Ecto neural progenitor cell (in vitro differentiated cells): ENCODE data around the gene KLHL40.
"Not testable (repeated sequence)": the region's sequence is repeated elsewhere in the genome, so short reads cannot be mapped to it uniquely, and the experiment has no call there.

Experiments used
- DNase-seq: peaks from one replicate; pipeline ENCODE4 v3.0.0-alpha.2; 2018; ENCODE audit warnings: low spot score

KLHL40 gene

DNA sequence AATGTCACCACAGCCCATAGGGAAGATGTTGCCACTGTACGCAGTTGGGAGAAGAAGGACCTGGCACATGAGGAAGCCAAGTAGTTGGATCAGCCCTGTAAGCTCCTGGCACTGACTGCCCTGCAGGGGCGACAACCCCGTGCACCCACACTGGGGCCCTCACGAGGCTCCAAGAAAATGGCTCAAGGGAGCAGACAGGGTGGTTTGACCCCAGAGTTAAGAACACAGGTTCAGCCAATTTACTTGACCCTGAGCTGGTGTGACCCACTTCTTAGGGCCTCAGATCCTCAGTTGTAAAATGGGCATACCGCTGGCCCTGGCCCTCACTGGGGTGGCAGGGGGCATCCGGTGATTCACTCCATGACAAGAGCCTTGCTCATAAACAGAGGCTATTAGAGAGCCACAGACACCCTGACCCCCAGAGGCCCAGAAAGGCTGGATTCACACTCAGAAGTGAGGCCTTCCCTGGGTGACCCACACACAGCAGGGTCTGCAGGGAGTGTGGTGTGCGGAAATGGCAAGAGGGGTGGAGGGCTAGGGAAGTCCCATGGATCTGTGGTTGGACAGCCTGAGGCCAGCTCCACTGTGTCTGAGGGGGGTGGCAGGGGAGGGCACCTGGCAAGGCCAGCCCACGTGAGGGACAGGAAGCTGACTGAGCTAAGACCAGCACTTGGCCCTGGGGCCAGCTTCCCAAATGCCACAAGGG lies 19.0 kb downstream of the KLHL40 start:
- peak; percentile 26 for DNase-seq

DNA sequence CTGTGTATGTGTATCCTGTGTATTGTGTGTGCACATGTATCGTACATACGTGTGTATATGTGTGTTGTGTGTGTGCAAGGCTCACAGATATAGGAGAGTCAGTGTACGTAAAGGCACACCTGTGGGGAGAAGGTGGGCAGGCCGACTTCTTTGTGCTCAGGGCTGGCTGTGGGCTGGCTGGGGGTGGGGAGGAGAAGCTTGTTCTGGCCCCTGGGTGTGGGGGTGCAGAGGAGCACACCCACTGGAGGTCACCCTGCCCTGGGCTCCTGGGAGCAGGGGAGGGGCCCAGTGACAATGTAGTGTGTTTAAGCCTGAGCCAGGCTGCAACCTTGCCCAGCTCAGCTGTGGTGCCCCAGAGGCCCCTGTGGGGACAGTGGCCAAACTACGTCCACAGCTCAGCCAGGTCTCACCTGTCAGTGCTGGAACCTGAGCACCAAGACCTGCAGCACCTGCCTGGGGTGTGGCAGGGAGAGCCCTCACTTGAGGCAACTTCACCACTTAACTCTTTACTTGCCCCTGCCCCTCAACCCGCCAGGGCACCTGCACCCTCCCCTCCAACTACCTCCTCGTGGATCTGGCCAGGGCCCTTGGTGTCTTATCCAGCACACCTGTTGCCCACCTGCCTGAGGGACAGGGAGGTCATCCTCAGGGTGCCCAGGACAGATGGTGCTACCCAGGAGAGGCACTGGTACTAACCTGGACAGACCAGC lies 19.9 kb downstream of the KLHL40 start:
- DNase-seq, result peak; percentile 39

DNA sequence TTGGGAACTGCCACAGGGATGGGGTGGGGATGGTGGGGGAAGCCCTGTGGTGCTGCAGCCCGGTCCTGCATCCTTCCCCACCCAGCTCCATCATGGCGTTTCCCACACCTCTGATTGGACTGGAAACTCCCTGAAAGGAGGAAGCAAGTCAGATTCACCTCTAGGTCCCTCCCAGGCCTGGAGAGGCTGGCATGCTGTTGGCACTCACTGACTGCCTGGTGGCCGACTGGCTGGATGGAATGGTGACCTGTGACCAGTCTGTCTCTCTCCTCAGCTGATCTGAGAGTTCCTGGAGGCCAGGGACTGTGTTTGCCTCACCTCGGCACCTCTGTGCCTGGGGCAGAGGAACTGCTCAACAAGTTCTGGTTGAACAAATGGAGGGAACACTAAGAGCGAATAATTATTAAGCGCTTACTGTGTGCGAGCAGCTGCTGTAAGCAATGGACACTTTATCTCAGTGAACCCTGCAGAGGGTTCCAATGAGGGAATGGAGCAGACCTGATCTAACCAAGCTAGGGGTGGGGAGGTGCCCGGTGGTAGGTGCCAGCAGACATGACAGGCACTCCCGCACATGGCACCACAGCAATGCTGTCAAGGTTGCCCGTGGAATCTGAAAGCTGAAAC lies 20.7 kb downstream of the KLHL40 start:
- DNase-seq, result no peak

DNA sequence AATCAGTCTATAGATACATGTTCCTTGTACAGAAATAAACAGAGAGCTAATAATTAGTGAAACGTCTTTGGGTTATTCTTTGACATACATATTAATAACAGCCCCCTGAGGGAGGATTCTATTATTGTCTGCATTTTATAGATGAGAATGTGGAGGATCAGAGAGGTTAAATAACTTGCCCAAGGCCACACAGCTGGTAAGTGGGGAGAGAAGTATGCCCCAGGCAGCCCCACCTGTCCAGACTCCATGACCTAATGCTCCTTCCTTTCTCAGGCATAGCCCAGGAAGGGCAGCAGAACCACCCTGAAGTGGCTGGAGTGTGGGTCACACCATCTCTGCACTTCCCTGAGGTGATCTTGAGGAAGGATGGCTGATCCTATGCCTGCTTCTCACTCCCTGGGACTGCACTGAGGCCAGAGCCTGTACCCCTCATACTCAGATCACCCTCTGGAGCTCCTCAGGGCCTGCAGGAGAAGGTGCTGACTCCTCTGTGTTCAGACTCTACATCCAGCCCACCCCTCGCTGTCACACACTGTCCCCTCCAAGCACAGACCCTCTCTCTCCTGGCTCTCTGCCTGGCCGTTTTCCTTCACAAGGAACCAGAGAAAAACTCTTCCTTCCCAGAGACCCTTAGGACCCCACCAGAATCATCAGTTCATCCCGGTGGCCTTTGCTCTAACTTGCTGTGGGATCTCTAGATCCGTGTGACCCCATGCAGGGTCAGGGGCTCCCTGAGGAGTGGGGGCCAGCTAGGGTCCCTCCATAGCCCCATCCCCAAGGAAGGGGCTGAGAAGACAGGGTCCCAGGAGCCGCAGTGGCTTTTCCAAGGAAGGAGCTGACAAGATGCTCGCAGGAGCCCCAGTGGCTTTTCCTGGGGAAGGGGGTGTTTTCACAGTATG lies 21.6 kb downstream of the KLHL40 start:
- no peak for DNase-seq

DNA sequence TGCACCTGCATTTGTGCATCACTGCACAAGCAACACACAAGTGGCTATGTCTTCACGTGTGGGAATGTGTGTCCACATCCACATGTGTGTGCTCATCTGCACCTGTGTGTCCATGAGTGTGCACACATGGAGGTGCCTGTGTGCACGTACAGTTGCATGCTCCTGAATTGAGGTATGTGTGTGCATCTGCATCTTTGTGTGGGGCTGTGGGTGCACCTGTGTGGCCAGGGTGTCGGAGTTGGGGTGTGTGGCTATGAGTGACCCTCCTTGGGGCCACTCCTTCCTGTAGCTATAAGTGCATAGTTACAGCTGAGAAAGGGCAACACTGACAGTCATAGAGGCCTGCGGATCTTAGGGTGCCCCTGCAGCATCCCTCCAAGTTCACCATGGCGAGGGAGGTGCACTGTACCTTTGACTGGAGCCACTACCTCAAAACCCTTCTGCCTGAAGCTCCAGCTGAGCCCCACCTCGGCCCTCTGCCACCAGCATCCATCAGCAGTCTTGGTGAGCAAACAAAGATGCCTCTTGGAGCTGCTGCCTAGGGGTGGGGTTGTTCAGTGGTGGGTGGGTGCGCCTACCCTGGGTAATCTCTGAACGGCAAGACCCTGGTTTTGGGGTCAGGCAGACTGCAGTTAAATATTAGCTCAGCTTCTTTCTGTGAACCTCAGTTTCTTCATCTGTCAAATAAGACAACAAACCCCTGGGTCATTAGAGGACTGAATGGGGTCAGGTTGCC lies 22.5 kb downstream of the KLHL40 start:
- DNase-seq, result peak; percentile 32

DNA sequence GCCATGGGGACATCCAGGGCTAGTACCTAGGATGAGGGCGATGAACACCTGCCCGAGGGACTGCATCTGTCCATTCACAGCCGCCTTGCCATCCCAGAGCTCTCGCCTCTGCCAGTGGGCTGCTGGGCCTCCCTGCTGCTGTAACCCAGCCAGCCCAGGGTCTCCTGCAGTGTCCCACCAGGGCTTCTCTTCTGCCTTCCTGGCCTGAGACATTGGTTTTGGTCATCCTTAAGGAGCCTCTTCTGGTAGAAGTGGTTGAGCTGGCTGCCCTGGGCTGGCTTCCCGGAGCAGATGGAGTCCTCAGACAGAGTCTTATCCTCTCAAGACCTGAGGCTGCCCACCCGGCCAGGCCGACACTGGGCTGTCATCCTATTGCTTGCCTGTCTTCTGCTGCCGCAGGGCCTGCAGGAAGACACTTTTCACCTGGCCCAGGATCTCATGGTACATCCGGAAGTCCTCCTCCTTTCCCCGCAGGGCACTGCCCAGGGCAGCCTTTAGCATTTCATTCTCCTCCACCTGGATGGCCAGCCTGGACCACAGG lies 23.3 kb downstream of the KLHL40 start:
- peak; percentile 34 for DNase-seq

DNA sequence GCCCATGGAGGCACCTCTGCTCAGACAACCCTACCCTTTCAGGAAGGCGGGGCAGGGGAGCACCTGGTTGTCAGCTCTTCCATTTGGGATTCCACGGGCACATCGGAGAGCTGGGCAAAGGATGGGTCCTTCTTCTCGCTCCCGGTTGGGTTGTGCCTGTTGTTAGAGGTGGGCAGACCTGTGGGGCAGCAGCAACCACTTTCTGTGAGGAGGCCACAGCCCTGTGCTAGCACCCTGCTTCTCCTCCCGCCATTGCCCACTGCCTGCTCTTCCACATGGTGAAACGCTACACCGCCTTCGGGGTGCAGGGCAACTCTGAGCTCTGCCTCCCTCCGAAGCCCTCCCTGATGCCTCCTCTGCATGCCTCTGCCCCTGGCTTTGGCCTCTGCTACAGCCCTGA lies 24.3 kb downstream of the KLHL40 start:
- DNase-seq, result no peak

DNA sequence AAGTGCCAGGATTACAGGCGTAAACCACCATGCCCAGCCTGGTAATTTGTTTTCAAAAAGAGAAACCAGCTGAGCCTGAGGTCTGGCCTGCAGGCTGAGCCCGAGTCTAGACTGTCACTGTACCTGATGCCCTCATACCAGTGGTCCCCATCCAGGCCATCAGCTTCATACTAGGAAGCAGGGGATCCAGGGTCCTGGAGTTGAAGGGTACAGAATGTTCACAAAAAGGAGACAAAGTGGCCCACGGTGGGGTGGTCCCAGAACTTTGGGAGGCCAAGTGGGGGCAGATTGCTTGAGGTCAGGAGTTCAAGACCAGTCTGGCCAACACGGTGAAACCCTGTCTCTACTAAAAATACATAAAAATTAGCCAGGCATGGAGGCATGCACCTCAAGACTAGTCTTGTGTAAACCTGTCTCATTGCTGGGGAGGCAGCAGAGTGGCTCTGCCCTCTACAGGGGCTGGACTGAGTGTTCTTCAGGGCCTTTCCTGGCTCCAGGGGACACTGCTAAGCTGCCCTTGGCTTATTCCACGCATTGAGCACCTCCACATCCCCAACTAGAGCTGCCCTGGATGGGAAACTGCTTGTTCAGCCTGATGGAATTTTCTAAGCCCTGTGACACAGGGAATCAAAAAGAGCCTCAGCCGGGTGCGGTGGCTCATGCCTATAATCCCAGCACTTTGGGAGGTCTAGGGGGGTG lies 25.1 kb downstream of the KLHL40 start:
- DNase-seq, result no peak

DNA sequence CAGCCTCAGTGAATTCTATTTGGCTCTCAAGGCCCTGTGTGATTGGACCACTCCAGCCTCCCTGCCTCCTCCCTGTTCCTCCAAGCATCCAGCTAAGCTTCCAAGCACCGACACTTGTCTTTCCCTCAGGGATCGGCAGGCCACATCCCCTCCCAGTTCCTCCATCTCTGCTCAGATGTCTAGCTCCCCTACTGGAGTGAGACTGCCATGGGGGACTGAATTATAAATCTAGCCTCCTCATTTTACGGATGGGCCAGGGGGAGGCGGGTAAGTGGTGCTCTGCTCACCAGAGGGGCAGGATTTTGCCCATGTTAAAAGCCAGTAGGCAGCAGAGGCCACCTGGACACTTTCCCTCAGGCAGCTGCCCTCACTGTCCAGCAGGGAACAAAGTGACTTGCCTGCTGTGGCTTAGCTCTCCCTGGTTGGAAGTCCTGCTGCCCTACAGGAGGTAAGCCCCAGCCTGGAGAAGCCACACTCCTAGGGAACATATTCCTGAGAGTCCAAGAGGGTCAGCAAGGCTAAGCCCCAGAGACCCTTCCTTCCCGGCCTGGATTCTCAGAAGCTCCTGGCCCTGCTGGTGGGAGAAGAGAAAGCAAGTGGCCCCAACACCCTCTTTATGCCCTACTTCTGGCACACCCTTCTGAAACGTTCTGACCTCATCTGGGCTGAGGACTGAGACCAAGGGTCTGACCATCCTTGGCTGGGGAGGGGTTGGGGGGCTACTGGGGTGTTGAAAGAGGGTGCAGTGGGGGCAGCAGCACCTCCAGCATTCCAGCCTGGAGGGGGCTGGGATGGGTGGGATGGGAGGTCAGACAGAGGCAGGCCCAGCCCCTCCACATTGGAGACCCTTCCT lies 26.4 kb downstream of the KLHL40 start:
- DNase-seq, result peak; percentile 43

DNA sequence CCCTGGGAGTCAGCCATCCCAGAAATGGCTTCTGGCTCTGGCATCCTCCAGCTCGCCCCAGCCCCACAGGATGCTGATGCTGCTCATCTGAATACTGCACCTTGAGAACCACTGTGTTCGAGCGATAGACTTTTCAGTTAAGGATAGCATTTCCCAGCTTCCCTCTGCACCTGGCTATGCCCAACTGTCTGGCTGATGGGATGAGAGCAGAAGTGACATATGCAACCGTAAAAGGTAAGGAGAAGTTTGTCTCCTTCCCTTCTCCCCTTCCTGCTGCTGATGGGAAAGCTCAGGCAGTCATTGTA lies 27.0 kb downstream of the KLHL40 start:
- DNase-seq, result no peak

DNA sequence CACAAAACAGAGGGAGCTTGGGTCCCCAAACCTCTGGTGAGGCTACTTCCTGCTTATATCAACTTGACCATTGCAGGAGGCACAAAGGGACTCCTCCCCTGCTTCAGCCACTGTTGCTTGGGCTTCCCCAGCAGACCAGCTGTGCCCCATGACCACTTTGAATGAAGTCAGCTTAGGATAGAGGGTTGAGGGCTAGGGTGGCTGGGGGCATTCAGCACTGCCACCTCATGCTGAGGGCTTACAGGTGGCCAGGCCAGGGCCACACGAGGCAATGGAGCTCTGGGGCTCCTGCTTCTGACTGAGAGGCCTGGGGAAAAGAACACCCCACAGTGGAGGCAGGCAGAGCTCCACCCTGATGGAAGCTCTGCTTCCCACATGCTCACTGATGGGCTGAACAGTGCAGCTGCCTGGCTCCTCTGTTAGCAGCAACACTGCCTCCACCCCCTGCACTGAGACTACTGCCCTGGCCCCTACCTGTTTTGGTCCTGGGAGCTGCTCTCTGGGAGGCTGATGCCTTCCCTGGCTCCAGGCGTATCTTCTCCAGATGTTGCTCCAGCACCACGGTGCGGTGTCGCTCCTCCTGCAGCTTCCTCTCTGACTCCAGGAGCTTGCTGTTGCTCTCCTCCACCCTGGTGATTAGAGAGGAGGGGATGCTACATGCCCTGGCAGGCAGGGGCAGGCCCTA lies 27.5 kb downstream of the KLHL40 start:
- DNase-seq, result peak; percentile 41

DNA sequence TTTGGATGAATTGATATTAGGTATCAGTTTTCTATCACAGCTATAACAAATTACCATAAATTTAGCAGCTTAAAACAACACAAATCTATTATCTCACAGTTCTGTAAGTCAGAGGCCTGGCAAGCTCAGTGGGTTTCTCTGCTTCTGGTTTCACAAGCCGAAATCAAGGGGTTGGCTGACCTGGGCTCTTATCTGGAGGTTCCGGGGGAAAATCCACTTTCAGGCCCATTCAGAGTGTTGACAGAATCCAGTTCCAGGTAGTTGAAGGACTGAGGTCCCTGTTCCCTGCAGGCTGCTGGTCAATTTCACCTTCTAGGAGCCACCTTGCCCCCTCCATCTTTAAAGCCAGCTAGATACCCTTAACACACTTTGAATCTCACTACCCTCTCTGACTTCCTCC lies 28.4 kb downstream of the KLHL40 start:
- DNase-seq, result no peak

DNA sequence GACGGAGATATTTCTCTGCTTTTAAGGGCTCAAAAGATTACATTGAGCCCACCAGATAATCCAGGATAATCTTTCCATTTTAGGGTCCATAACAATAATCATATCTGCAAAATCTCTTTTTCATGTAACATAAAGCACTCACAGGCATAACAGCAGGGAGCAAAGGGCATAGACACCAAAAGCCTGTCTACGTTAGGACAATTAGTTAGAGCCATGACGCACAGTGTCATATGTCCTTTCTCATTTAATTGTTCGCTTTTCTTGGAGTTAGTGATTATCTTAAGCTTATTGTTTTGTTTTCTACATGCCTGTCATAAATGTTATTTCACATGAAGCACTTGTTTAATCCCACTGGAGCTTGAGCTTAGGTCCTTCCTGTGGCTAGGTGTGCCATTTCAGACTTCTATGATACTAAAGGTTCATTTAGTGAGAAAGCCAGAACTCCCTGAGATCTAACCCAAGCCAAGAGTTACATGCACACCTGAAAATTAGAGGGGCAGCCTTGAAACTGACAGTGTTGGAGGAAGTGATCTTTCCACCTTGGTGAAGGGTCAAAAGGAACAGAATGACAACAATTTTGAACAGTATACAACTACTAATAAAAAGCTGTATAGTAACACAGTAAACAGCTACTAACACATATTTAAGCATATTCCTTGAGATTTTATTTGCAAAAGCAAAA lies 29.0 kb downstream of the KLHL40 start:
- no peak for DNase-seq

DNA sequence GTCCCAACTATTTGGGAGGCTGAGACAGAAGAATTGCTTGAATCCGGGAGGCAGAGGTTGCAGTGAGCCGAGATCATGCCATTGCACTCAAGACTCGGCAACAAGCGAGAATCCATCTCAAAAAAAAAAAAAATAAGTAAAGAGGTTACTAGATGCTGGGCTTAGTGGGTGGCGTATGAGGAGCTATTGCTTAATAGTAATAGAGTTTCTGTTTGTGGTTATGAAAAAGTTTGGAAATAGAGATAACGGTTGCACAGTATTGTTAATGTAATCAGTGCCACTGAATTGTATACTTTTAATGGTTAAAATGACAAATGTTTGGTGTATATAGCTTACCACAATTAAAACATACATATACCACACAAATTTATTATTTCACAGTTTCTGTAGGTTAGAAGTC lies 32.0 kb downstream of the KLHL40 start:
- no peak for DNase-seq

DNA sequence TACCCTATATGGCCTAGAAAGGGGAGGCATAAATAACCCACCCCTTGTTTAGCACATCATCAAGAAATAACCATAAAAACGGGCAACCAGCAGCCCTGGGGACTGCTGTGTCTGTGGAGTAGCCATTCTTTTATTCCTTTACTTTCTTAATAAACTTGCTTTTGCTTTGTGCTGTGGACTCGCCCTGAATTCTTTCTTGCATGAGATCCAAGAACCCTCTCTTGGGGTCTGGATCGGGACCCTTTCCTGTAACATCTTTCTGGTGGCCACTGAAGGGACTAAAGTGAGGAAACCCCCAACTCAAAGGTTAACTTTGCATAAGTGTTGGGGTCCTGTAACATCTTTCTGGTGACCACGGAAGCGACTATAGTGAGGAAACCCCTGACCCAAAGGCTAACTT lies 33.0 kb downstream of the KLHL40 start:
- no peak for DNase-seq

DNA sequence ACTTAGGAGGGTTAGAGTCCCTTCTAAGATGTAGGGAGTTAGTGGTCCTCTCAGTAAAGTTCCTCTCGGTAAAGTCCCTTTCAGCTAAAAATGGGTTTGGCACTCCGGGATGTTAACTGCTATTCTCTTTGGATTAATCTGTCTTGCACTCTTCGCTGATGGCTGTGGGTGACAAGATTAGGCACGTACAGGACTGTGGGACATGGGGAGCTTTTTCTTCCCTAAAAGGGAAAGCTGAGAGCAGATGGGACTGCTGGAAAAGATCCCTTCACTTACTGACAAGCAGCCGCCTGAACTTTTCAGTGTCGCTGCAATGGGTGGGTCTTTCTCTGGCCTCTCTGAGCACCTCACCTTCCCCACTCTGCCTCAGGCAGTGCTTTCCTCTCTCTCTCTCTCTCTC lies 33.7 kb downstream of the KLHL40 start:
- DNase-seq, result no peak

DNA sequence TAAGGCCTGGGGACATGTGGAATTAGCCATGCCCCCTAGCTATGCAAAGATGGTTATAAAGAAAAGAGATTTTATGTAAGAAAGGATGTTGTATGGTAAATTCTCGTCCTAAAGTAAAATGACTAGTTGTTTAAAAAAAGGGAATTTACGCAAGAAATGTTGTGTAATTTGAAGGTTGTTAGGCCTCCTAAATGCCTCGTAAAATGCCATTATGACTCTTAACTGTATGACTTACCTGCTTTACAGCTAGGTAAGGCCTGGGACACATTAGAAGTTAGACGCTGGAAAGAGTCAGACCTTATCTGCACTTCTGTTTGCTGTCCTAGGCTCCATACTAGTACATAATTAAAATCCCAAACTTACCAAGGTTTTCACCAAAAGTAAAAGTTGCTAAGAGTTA lies 34.8 kb downstream of the KLHL40 start:
- no peak for DNase-seq

DNA sequence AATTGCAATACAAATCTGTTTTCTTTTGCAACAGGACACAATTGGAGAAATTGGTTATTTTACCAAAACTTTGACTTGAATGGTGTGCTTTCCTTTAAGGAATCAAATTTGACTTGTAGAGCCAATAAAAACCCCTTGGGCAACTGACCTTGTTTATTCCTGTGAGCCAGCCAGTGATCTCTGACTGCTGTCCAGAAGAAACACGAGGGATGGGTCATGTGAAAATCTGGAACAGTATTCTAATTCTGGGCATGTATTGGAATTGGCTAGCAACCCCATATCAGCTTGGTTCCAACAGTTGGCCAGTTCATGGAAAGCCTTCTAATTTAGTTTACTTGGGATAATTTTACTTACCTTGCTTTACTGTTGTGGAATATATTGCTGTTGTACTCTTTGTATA lies 36.4 kb downstream of the KLHL40 start:
- no peak for DNase-seq

DNA sequence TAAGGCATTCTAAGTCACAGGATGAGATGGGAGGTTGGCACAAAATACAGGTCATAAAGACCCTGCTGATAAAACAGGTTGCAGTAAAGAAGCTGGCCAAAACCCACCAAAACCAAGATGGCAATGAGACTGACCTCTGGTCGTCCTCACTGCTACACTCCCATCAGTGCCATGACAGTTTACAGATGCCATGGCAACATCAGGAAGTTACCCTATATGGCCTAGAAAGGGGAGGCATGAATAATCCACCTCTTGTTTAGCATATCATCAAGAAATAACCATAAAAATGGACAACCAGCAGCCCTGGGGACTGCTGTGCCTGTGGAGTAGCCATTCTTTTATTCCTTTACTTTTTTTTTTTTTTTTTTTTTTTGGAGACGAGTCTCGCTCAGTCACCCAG lies 37.1 kb downstream of the KLHL40 start:
- not testable (repeated sequence) for DNase-seq
